K562 (cell line): ENCODE results near the gene ZNF556.

Experiments used
- CEBPB ChIP-seq: fragments of 450-650 bp; IDR thresholded peaks from 2 replicates; pipeline ENCODE4 v1.6.1; 2016; ENCODE audit warnings: missing genetic modification characterization, missing compliant biosample characterization
- CREB3 ChIP-seq: fragments of 450-650 bp; conservative IDR thresholded peaks from 2 replicates; pipeline ENCODE4 v1.6.1; 2016; ENCODE audit warnings: missing genetic modification characterization, low read depth, mild to moderate bottlenecking, missing compliant biosample characterization, moderate library complexity
- CTCF ChIP-seq, 3 experiments: IDR thresholded peaks in 2 of 3; conservative IDR thresholded peaks in 1 of 3; 2 replicates each; pipeline ENCODE4 v1.5.1; 2011 to 2012; ENCODE audit warnings: low read length in 3 of 3, mild to moderate bottlenecking in 3 of 3, control low read depth in 2 of 3, improper control_type of control experiment in 1 of 3, inconsistent platforms in 1 of 3, low read depth in 1 of 3, mixed read lengths in 1 of 3, moderate library complexity in 1 of 3; ENCODE audit not compliant: insufficient read depth in 2 of 3
- ELF1 ChIP-seq: fragments of 200-800 bp; sonication (Bioruptor generic); IDR thresholded peaks from 2 replicates; pipeline ENCODE4 v1.6.1; 2016; ENCODE audit warnings: missing genetic modification characterization, missing compliant biosample characterization
- JUND ChIP-seq, 2 experiments: IDR thresholded peaks; 2 replicates in 1 of 2; 3 replicates in 1 of 2; pipeline ENCODE4 v1.6.1; 2011; ENCODE audit warnings: borderline replicate concordance in 2 of 2, low read depth in 2 of 2, low read length in 2 of 2, improper control_type of control experiment in 1 of 2, missing biosample characterization in 1 of 2, missing genetic modification characterization in 1 of 2, missing genetic modification reagents in 1 of 2
- MLX ChIP-seq, 2 experiments: fragments of 450-650 bp in 1 of 2; sonication (generic) in 1 of 2; formaldehyde crosslinking; conservative IDR thresholded peaks; 2 replicates each; pipeline versions ENCODE4 v1.4.0 to v1.8.1; 2020 to 2022; ENCODE audit warnings: mild to moderate bottlenecking in 1 of 2, missing genetic modification reagents in 1 of 2
- MXI1 ChIP-seq: IDR thresholded peaks from 2 replicates; pipeline ENCODE4 v1.6.1; 2011; ENCODE audit warnings: low read depth, mild to moderate bottlenecking, improper control_type of control experiment, low read length
- NFIC ChIP-seq: fragments of 450-650 bp; IDR thresholded peaks from 2 replicates; pipeline ENCODE4 v1.6.1; 2017; ENCODE audit warnings: mild to moderate bottlenecking, inconsistent platforms
- NKRF ChIP-seq: fragments of 450-650 bp; IDR thresholded peaks from 2 replicates; pipeline ENCODE4 v1.6.1; 2016; ENCODE audit warnings: borderline replicate concordance
- POLR2AphosphoS5 ChIP-seq: IDR thresholded peaks from 2 replicates; pipeline ENCODE4 v1.6.1; 2011; ENCODE audit warnings: mild to moderate bottlenecking, low read depth, low read length, moderate library complexity; ENCODE audit not compliant: control insufficient read depth, insufficient read depth
- SREBF1 ChIP-seq: fragments of 150-350 bp; IDR thresholded peaks from 2 replicates; pipeline ENCODE4 v1.6.1; 2014; ENCODE audit warnings: antibody characterized with exemption, low read depth, low read length, borderline replicate concordance
- ZFX ChIP-seq: sonication (generic); formaldehyde crosslinking; IDR thresholded peaks from 2 replicates; pipeline ENCODE4 v1.8.0; 2022; ENCODE audit warnings: mild to moderate bottlenecking, missing genetic modification reagents, moderate library complexity
- ZNF121 ChIP-seq: sonication (generic); formaldehyde crosslinking; conservative IDR thresholded peaks from 2 replicates; pipeline ENCODE4 v1.8.0; 2022; ENCODE audit warnings: missing genetic modification reagents

GRCh38 chr19:2927032-2927430 lies 59.9 kb downstream of the ZNF556 start:
- TF ChIP-seq ZNF121 (CRISPR knock-in tag), result no peak
- no peak for TF ChIP-seq CTCF (IDR thresholded peaks at IDR 0.05 in 2 of 3, conservative IDR thresholded peaks at IDR 0.05 in 1 of 3; ENCODE audit: insufficient read depth in 2 of 3, low read depth in 1 of 3, low read length in 3 of 3)
- TF ChIP-seq CEBPB (tag), result no peak
- TF ChIP-seq MLX (CRISPR knock-in tag; conservative IDR thresholded peaks at IDR 0.05), result no peak
- TF ChIP-seq ELF1, result no peak
- TF ChIP-seq SREBF1, result no peak
- TF ChIP-seq JUND (IDR thresholded peaks at IDR 0.05; ENCODE audit: borderline replicate concordance, low read depth, low read length), result no peak
- TF ChIP-seq JUND (tag; IDR thresholded peaks at IDR 0.05; ENCODE audit: borderline replicate concordance, low read depth, low read length), result no peak
- TF ChIP-seq NKRF, result no peak
- no peak for TF ChIP-seq NFIC
- TF ChIP-seq CREB3 (tag), result no peak
- TF ChIP-seq ZFX (CRISPR knock-in tag), result no peak
- no peak for TF ChIP-seq POLR2AphosphoS5
- no peak for TF ChIP-seq MXI1
